HL-60 (cell line): ENCODE data around the gene KIAA1217.

Source experiments
- DNase-seq, 2 experiments: peaks; one replicate each; pipeline ENCODE4 v3.0.0-alpha.2; 2010 to 2020; ENCODE audit warnings: low read depth in 1 of 2, low spot score in 1 of 2
- H3K27ac ChIP-seq: fragments of 250-450 bp; sonication (Bioruptor Pico); replicated peaks from 2 replicates; pipeline ENCODE4 v1.5.1; 2020; ENCODE audit warnings: mild to moderate bottlenecking, moderate library complexity
- H3K27me3 ChIP-seq: fragments of 250-450 bp; sonication (Bioruptor Pico); 2 replicates; pipeline ENCODE4 v1.5.1; 2021; ENCODE audit warnings: mild to moderate bottlenecking, moderate library complexity; ENCODE audit not compliant: insufficient read depth, poor library complexity, severe bottlenecking
- H3K4me3 ChIP-seq: replicated peaks from 2 replicates; pipeline ENCODE4 v1.5.1; 2011; ENCODE audit warnings: mild to moderate bottlenecking, control low read depth, low read length; ENCODE audit not compliant: insufficient read depth
- CTCF ChIP-seq: IDR thresholded peaks from one replicate; pipeline ENCODE4 v1.5.1; 2011; ENCODE audit warnings: low read length, control low read depth, inconsistent platforms; ENCODE audit not compliant: insufficient read depth
- GABPA ChIP-seq: IDR thresholded peaks from 2 replicates; pipeline ENCODE4 v1.6.1; 2012; ENCODE audit warnings: low read depth
- POLR2AphosphoS5 ChIP-seq: IDR thresholded peaks from 2 replicates; pipeline ENCODE4 v1.6.1; 2012; ENCODE audit warnings: low read depth
- REST ChIP-seq: IDR thresholded peaks from 2 replicates; pipeline ENCODE4 v1.6.1; 2012; ENCODE audit warnings: low read depth; ENCODE audit not compliant: insufficient replicate concordance
- SPI1 ChIP-seq: IDR thresholded peaks from 2 replicates; pipeline ENCODE4 v1.6.1; 2012; ENCODE audit warnings: low read depth, mild to moderate bottlenecking, borderline replicate concordance

The KIAA1217 gene

GRCh38 chr10:24215196-24215595, 6.3 kb downstream of the KIAA1217 start:
- no peak overlapping the region for H3K4me3 ChIP-seq
- no peak for DNase-seq
- TF ChIP-seq CTCF, result no peak
- no peak for TF ChIP-seq SPI1
- TF ChIP-seq REST, result no peak
- TF ChIP-seq GABPA, result no peak
- TF ChIP-seq POLR2AphosphoS5, result no peak
- H3K27ac ChIP-seq, result no peak overlapping the region
- no peaks in the 10 kb centered on the region for H3K27me3 ChIP-seq

- Histone ChIP-seq H3K27me3 (no peaks in the 10 kb centered on the region), H3K4me3 (no peak overlapping the region), H3K27ac (no peak overlapping the region)
- DNase-seq, result no peak
- TF ChIP-seq CTCF (no peak), REST (no peak), POLR2AphosphoS5 (no peak), SPI1 (no peak), GABPA (no peak)
Measured at GRCh38 chr10:24215603-24216002, 6.7 kb downstream of the KIAA1217 start.

GRCh38 chr10:24219963-24220362, 11.0 kb downstream of the KIAA1217 start:
- Histone ChIP-seq H3K27me3 (no peaks in the 10 kb centered on the region), H3K4me3 (no peak overlapping the region), H3K27ac (no peak overlapping the region)
- TF ChIP-seq GABPA (no peak), CTCF (no peak), SPI1 (no peak), REST (no peak)
- DNase-seq, result no peak
